Ovary (tissue), 9 donors: Measurements from ENCODE around the gene ATP9A. TPM values are rescaled to one million over a fixed set of nuclear protein-coding genes. Genes with fewer than 3 reads are reported as not detected.
"Not testable (repeated sequence)": the region's sequence is repeated elsewhere in the genome, so short reads cannot be mapped to it uniquely, and the experiment has no call there.

Source experiments
- DNase-seq, 5 donors: peaks; one replicate each; pipeline ENCODE4 v3.0.0-alpha.2; 2019 to 2020
- H3K27ac ChIP-seq, 2 donors: fragments of 200-600 bp; one replicate each; pipeline versions ENCODE4 v1.5.1 to v1.8.0; 2019 to 2022
- H3K27me3 ChIP-seq: fragments of 200-600 bp; one replicate; pipeline ENCODE4 v1.8.0; 2022
- H3K36me3 ChIP-seq: fragments of 200-600 bp; sonication (generic); one replicate; pipeline ENCODE4 v1.5.1; 2019
- H3K4me1 ChIP-seq: one replicate; pipeline ENCODE4 v1.8.1; 2013; ENCODE audit warnings: mild to moderate bottlenecking, moderate library complexity; ENCODE audit not compliant: insufficient read depth
- H3K4me3 ChIP-seq: fragments of 200-600 bp; sonication (generic); one replicate; pipeline ENCODE4 v1.5.1; 2017
- H3K9me3 ChIP-seq, 2 donors: fragments of 200-600 bp in 1 of 2; sonication (generic) in 1 of 2; one replicate each; pipeline versions ENCODE4 v1.5.1 to v1.8.1; 2013 to 2019; ENCODE audit warnings: mild to moderate bottlenecking in 1 of 2, moderate library complexity in 1 of 2
- EP300 ChIP-seq: sonication (generic); formaldehyde crosslinking; IDR thresholded peaks from one replicate; pipeline ENCODE4 v1.6.1; 2017; ENCODE audit warnings: antibody characterized with exemption
- POLR2A ChIP-seq: fragments of 450-650 bp; IDR thresholded peaks from one replicate; pipeline ENCODE4 v1.6.1; 2017; ENCODE audit warnings: antibody characterized with exemption, mild to moderate bottlenecking, moderate library complexity
- WGBS, 3 donors: extraction: QIAGEN DNeasy Blood & Tissue Kit in 1 of 3; methylation state at CpG; one replicate each; pipeline versions ENCODE4 v1.1.5 to v1.1.7; 2013 to 2017; 5-methylcytosine and 5-hydroxymethylcytosine counted together
- intact Hi-C, 4 donors: fragments of 100-400 bp; cut with DNase I; formaldehyde crosslinking; loops; one replicate each; pipeline versions ENCODE4 v1.11.0 to v1.15.1; 2022 to 2023
- polyA plus RNA-seq, 2 donors: library from polyadenylated mRNA; stranded (reverse); fragments of 200-250 nt in 1 of 2; fragments of 350-450 nt in 1 of 2; fragmentation: Illumina TruSeq in 1 of 2; extraction: RNeasy Lipid Tissue Mini Kit (QIAGEN cat#74804) in 1 of 2; gene quantifications; one replicate each; pipeline ENCODE4 v1.2.3, GENCODE V29; 2013 to 2014
- total RNA-seq, 7 donors: library from RNA; depleted of rRNA in 2 of 7; stranded (reverse); fragments of >200 nt in 2 of 7; fragmentation: NEBNext Ultra II Directional in 3 of 7; extraction: Animal tissue kit (Norgen Biotek cat#: 25700) in 3 of 7; gene quantifications; one replicate each; pipeline versions ENCODE4 v1.1.0 to v1.2.4, GENCODE V29; 2016 to 2023
- TF ChIP-seq, protein P1 (sequence below), 3 donors: fragments of 450-650 bp in 2 of 3; fragments of 200-600 bp in 1 of 3; IDR thresholded peaks; one replicate each; pipeline versions ENCODE4 v1.5.1 to v1.8.0; 2016 to 2022; ENCODE audit warnings: antibody characterized with exemption in 3 of 3, mild to moderate bottlenecking in 1 of 3
- donor health status: DM: no; HTN: no; CAD: no; lungs with moderate emphysema.
- donor health status: DM: no; HTN: no; CAD: no.
- donor health status: Bipolar disorder and iron deficiency.
- donor health status: DM: yes; HTN: yes; CAD: no.
- donor health status: DM: no; HTN: no; CAD: no.
- donor health status: DM: yes; HTN: yes; CAD: no.

ATP9A gene
- total and polyA plus RNA-seq, 9 donors, result 12.9 to 44.6 (median 29.2) TPM

DNA sequence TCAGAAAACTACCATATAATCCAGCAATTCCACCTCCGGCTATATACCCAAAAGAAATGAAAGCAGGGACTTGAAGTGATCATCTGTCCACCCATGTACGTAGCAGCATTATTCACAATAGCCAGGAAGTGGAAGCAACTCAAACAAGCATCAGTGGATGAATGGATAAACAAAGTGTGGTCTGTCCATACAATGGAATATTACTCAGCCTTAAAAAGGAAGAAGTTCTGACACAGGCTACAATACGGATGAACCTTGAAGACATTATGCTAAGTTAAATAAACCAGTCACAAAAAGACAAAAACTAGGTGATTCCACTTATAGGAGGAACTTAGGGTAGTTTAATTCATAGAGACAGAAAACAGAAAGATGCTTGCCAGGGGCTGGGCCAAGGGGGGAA, 76.5 kb downstream of the ATP9A start:
- no peak for DNase-seq
- WGBS, 3 donors, result 95 to 98% (median 96%) methylated on average over 3 of the region's 3 CpGs
- H3K9me3 ChIP-seq, result no peaks in the 10 kb centered on the region
- intact Hi-C loops, result no loop called here
- no peak overlapping the region for H3K27ac ChIP-seq
- H3K27me3 ChIP-seq, result no peaks in the 10 kb centered on the region
- H3K36me3 ChIP-seq, result no peaks in the 10 kb centered on the region
- H3K4me3 ChIP-seq, result no peak overlapping the region
- H3K4me1 ChIP-seq, result peaks cover 4% of the 10 kb centered on the region
- TF ChIP-seq, protein P1, sequence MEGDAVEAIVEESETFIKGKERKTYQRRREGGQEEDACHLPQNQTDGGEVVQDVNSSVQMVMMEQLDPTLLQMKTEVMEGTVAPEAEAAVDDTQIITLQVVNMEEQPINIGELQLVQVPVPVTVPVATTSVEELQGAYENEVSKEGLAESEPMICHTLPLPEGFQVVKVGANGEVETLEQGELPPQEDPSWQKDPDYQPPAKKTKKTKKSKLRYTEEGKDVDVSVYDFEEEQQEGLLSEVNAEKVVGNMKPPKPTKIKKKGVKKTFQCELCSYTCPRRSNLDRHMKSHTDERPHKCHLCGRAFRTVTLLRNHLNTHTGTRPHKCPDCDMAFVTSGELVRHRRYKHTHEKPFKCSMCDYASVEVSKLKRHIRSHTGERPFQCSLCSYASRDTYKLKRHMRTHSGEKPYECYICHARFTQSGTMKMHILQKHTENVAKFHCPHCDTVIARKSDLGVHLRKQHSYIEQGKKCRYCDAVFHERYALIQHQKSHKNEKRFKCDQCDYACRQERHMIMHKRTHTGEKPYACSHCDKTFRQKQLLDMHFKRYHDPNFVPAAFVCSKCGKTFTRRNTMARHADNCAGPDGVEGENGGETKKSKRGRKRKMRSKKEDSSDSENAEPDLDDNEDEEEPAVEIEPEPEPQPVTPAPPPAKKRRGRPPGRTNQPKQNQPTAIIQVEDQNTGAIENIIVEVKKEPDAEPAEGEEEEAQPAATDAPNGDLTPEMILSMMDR (IDR thresholded peaks at IDR 0.05), result no peak
- TF ChIP-seq POLR2A, result no peak
- no peak for TF ChIP-seq EP300

DNA sequence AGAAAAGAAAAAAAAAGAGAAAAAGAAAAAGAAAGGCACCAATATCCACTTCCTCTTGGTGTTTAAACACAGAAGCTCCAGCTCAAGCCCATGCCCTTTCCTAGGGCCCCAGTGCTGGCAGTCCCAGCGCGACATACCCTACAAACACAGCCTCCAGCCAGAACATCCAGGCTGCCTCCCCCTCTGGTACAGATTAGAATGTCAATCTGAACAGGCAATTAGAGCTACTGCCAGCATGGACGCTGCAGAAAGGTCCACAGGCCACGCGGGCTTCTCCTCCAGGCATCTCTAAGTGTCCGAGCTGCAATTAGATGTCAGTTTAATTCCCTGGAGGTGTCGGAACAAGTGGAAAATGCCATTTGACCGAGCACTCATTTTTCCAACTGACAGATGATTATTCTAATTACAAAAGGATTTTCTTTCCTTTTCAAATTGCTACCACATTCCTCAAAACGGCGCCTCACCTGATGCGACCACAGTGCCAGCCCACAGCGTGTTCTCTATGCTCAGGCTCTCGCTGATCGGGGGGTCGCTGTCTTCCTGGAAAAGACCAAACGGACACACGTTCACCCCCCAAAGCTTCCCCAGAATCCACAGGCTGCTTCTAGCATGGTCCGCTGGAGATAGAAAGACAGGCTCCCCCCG, 79.5 kb downstream of the ATP9A start:
- DNase-seq, result no peak

DNA sequence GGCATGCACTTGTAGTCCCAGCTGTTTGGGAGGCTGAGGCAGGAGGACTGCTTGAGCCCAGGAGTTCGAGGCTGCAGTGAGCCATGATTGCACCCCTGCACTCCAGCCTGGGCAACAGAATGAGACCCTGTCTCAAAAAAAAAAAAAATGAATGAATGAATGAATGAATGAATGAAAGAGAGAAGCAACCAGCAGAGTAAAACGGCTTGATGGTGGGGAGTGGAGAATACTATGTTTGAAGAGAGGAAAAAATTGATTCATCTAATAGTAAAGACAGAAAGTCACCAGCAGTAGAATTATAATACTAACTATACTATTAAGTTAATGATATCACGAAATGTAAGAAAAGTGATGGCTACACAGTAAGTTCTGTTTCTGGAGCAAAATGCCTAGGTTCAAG, 80.6 kb downstream of the ATP9A start:
- intact Hi-C loops, result no loop called here
- Histone ChIP-seq H3K27ac (no peak overlapping the region), H3K27me3 (no peaks in the 10 kb centered on the region), H3K4me1 (no peaks in the 10 kb centered on the region), H3K9me3 (no peaks in the 10 kb centered on the region), H3K4me3 (no peak overlapping the region), H3K36me3 (no peaks in the 10 kb centered on the region)
- WGBS, 3 donors, result 83 to 89% (median 88%) methylated on average over 3 of the region's 3 CpGs
- no peak for DNase-seq
- TF ChIP-seq, protein P1 (IDR thresholded peaks at IDR 0.05), result no peak
- TF ChIP-seq EP300 (no peak), POLR2A (no peak)

More for the DNA sequence above, 79.5 kb downstream of the ATP9A start:
- TF ChIP-seq, protein P1 (IDR thresholded peaks at IDR 0.05), result no peak
- TF ChIP-seq EP300 (no peak), POLR2A (no peak)
- WGBS, 3 donors, result 79 to 84% (median 81%) methylated on average over 19 of the region's 19 CpGs
- Histone ChIP-seq H3K4me1 (no peaks in the 10 kb centered on the region), H3K36me3 (no peaks in the 10 kb centered on the region), H3K4me3 (no peak overlapping the region), H3K9me3 (no peaks in the 10 kb centered on the region), H3K27me3 (no peaks in the 10 kb centered on the region), H3K27ac (no peak overlapping the region)
- intact Hi-C loops, result no loop called here

DNA sequence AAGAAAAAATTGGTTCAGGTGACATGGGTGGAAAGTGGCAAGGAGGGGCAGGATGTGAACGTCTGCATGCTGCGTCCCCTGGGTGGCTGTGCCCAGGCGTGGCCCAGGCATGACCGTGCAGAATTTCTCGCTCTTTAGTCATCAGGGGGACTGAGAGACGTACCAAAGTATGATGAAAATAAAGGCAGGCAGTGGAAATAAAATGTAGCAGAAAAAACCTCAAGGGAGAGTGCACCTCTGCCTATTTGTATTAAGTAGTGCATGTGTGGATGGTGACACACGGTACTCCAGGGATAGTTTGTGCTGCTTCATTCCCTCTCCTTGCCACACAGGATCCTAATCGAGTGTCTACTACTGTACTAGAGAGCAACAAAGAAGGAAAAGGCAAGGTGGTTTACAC, 81.1 kb downstream of the ATP9A start:
- no peaks in the 10 kb centered on the region for H3K4me1 ChIP-seq
- no peak overlapping the region for H3K27ac ChIP-seq
- DNase-seq, result no peak
- TF ChIP-seq, protein P1 (IDR thresholded peaks at IDR 0.05), result no peak
- TF ChIP-seq EP300, result no peak
- TF ChIP-seq POLR2A, result no peak
- WGBS, 3 donors, result 83 to 91% (median 87%) methylated on average over 8 of the region's 8 CpGs
- intact Hi-C loops, result no loop called here
- no peak overlapping the region for H3K4me3 ChIP-seq
- no peaks in the 10 kb centered on the region for H3K9me3 ChIP-seq
- H3K27me3 ChIP-seq, result no peaks in the 10 kb centered on the region
- H3K36me3 ChIP-seq, result no peaks in the 10 kb centered on the region

DNA sequence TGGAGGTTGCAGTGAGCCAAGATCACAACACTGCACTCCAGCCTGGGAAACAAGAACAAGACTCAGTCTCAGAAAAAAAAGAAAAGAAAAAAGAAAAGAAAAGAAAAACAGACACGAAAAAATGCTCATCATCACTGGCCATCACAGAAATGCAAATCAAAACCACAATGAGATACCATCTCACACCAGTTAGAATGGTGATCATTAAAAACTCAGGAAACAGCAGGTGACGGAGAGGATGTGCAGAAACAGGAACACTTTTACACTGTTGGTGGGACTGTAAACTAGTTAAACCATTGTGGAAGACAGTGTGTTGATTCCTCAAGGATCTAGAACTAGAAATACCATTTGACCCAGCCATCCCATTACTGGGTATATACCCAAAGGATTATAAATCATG, 82.7 kb downstream of the ATP9A start:
- DNase-seq, H3K4me1 ChIP-seq, intact Hi-C loops, H3K27me3 ChIP-seq, H3K27ac ChIP-seq, H3K9me3 ChIP-seq, H3K4me3 ChIP-seq, H3K36me3 ChIP-seq: not testable (repeated sequence)
- 89 to 93% (median 91%) methylated on average over 2 of the region's 2 CpGs for WGBS, 3 donors
